Kasumi-1 (cell line): ENCODE measurements around the gene CCDC116.
"Not testable (repeated sequence)": the region's sequence is repeated elsewhere in the genome, so short reads cannot be mapped to it uniquely, and the experiment has no call there.

Experiments
- DNase-seq, 2 experiments: peaks; one replicate each; lab custom pipeline; 2025; lab: John Stamatoyannopoulos, UW

CCDC116 gene

GRCh38 chr22:21650823-21651520 lies 18.4 kb downstream of the CCDC116 start:
- peak in 1 of 2 experiments; percentile 22 for DNase-seq

- no peak for DNase-seq
These were observed 19.0 kb downstream of the CCDC116 start for GRCh38 chr22:21651521-21652009.

GRCh38 chr22:21652010-21652546 lies 19.5 kb downstream of the CCDC116 start:
- DNase-seq, result peak; percentile 91 to 92

GRCh38 chr22:21652547-21653545 lies 20.3 kb downstream of the CCDC116 start:
- no peak for DNase-seq

- DNase-seq, result no peak
These were observed 24.4 kb downstream of the CCDC116 start for GRCh38 chr22:21657020-21657359.

- DNase-seq, result peak; percentile 75 to 79
These were observed 24.9 kb downstream of the CCDC116 start for GRCh38 chr22:21657360-21658032.

GRCh38 chr22:21659864-21660525 lies 27.4 kb downstream of the CCDC116 start:
- DNase-seq, result no peak

GRCh38 chr22:21660904-21661303 lies 28.3 kb downstream of the CCDC116 start:
- no peak for DNase-seq

GRCh38 chr22:21661991-21662390 lies 29.4 kb downstream of the CCDC116 start:
- DNase-seq, result no peak

- DNase-seq, result no peak
These were observed 31.2 kb downstream of the CCDC116 start for GRCh38 chr22:21663738-21664137.

- DNase-seq, result no peak
These were observed 32.7 kb downstream of the CCDC116 start for GRCh38 chr22:21665047-21665851.

GRCh38 chr22:21666786-21667185 lies 34.2 kb downstream of the CCDC116 start:
- no peak for DNase-seq

GRCh38 chr22:21669026-21669425 lies 36.5 kb downstream of the CCDC116 start:
- DNase-seq, result no peak

GRCh38 chr22:21672107-21672629 lies 39.6 kb downstream of the CCDC116 start:
- peak; percentile 32 to 55 for DNase-seq

- no peak for DNase-seq
These were observed 41.2 kb downstream of the CCDC116 start for GRCh38 chr22:21673534-21674321.

GRCh38 chr22:21674638-21675245 lies 42.2 kb downstream of the CCDC116 start:
- DNase-seq, result no peak

- no peak for DNase-seq
These were observed 45.3 kb downstream of the CCDC116 start for GRCh38 chr22:21677606-21678443.

- not testable (repeated sequence) for DNase-seq
These were observed 46.3 kb downstream of the CCDC116 start for GRCh38 chr22:21678842-21679241.
